Neutrophil (primary cell): Measurements from ENCODE around the gene NEK4.

ENCODE experiments used
- H3K27ac ChIP-seq: fragments of 200-600 bp; sonication (generic); 2 replicates; pipeline ENCODE4 v1.5.1; 2016; ENCODE audit warnings: mild to moderate bottlenecking, moderate library complexity
- H3K27me3 ChIP-seq: fragments of 200-600 bp; sonication (generic); 2 replicates; pipeline ENCODE4 v1.6.0; 2016; ENCODE audit warnings: mild to moderate bottlenecking
- H3K36me3 ChIP-seq: fragments of 200-600 bp; sonication (generic); 2 replicates; pipeline ENCODE4 v1.5.1; 2017
- H3K4me1 ChIP-seq, 2 experiments: fragments of 200-600 bp in 1 of 2; sonication (generic) in 1 of 2; 1 replicate in 1 of 2; 2 replicates in 1 of 2; pipeline versions ENCODE4 v1.5.1 to v1.6.1; 2013 to 2016; ENCODE audit warnings: low read depth in 1 of 2, low read length in 1 of 2, mild to moderate bottlenecking in 1 of 2, moderate library complexity in 1 of 2; ENCODE audit not compliant: control insufficient read depth in 1 of 2, insufficient read depth in 1 of 2
- H3K4me3 ChIP-seq, 2 experiments: fragments of 200-600 bp in 1 of 2; sonication (generic) in 1 of 2; 1 replicate in 1 of 2; 2 replicates in 1 of 2; pipeline ENCODE4 v1.5.1; 2013 to 2016; ENCODE audit warnings: low read depth in 1 of 2, low read length in 1 of 2, mild to moderate bottlenecking in 1 of 2, moderate library complexity in 1 of 2
- H3K9me3 ChIP-seq: fragments of 200-600 bp; sonication (generic); 2 replicates; pipeline ENCODE4 v1.5.1; 2016
- TF ChIP-seq, protein P1 (sequence below): fragments of 200-600 bp; sonication (generic); IDR thresholded peaks from 2 replicates; pipeline ENCODE4 v1.5.1; 2016; ENCODE audit warnings: antibody characterized with exemption

The NEK4 gene

DNA sequence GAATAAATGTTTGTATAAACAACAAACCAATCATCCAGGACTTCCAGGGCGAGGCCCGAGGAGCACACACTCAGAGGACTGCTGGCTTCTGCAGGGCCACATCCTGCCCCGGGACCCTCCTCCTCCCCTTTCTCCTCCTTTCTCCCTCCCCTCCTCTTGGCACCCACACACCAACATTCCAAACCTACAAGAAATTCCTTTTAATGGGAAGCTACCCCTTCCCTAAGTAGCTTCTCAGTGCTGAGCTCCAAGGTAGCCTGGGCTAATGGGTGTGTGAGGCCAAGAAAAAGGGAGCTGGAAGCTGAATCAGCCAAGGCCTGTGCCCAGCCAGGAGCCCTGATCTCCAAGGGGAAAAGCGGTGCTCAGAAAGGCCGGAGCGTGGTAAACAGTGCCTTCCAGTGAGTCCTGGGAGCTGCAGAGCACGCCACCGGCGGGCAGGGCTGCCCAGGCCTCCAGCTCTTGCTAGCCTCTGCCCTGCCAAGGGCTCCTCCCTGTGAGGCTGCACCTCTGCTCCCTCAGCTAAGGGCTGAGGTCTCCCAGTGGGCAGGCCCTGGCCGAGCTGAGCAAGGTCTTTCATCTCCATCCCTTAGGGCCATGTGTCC, 27.7 kb upstream of the NEK4 start:
- Histone ChIP-seq H3K4me1 (no peaks in the 10 kb centered on the region), H3K36me3 (no peaks in the 10 kb centered on the region), H3K27ac (no peak overlapping the region), H3K27me3 (no peaks in the 10 kb centered on the region), H3K4me3 (no peak overlapping the region), H3K9me3 (no peaks in the 10 kb centered on the region)
- TF ChIP-seq, protein P1, sequence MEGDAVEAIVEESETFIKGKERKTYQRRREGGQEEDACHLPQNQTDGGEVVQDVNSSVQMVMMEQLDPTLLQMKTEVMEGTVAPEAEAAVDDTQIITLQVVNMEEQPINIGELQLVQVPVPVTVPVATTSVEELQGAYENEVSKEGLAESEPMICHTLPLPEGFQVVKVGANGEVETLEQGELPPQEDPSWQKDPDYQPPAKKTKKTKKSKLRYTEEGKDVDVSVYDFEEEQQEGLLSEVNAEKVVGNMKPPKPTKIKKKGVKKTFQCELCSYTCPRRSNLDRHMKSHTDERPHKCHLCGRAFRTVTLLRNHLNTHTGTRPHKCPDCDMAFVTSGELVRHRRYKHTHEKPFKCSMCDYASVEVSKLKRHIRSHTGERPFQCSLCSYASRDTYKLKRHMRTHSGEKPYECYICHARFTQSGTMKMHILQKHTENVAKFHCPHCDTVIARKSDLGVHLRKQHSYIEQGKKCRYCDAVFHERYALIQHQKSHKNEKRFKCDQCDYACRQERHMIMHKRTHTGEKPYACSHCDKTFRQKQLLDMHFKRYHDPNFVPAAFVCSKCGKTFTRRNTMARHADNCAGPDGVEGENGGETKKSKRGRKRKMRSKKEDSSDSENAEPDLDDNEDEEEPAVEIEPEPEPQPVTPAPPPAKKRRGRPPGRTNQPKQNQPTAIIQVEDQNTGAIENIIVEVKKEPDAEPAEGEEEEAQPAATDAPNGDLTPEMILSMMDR: no peak

DNA sequence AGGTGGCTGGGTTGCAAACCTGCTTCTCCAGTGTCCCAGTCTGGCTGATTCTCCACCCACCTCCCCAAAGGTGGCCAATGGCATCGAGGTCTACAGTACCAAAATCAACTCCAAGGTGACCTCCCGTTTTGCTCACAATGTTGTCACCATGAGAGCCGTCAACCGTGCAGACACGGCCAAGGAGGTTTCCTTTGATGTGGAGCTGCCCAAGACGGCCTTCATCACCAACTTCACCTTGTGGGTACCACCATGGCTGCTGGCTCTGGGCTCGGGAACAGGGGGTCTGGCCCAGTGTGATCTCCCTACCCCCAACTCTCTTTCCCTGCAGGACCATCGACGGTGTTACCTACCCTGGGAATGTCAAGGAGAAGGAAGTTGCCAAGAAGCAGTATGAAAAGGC, 25.7 kb upstream of the NEK4 start:
- Histone ChIP-seq H3K27me3 (no peaks in the 10 kb centered on the region), H3K4me3 (no peak overlapping the region), H3K9me3 (no peaks in the 10 kb centered on the region), H3K36me3 (no peaks in the 10 kb centered on the region), H3K27ac (no peak overlapping the region), H3K4me1 (no peaks in the 10 kb centered on the region)
- TF ChIP-seq, protein P1: no peak

DNA sequence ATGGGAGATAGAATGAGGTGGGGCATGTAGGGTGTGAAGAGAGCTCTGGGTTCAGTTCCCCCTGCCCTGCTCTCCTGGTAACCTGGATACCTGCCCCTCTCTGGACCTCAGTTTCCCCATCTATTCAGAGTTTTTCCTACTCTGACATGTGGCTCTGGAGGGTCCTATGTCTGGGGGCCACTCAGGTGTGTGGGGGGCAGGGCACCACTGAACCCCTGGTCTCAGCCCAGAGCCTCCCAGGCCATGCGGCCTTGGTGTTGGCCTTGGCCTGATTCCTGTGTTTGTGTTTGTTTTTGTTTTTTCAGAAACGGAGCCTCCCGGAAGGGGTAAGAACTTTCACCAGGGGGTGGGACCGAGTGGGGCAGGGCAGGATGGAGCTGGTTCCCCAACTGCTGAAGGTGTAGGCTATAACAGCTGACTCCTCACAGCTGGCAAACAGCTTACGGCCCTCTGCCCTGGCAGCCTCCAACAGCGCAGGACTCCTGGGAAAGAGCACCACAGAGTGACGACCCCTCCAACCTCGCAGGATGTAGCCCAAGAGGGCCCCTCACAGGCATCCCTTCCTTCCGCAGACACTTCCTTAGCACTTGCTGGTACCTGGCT, 24.7 kb upstream of the NEK4 start:
- Histone ChIP-seq H3K9me3 (no peaks in the 10 kb centered on the region), H3K27ac (no peak overlapping the region), H3K4me3 (no peak overlapping the region), H3K4me1 (no peaks in the 10 kb centered on the region), H3K36me3 (no peaks in the 10 kb centered on the region), H3K27me3 (no peaks in the 10 kb centered on the region)
- TF ChIP-seq, protein P1: no peak

DNA sequence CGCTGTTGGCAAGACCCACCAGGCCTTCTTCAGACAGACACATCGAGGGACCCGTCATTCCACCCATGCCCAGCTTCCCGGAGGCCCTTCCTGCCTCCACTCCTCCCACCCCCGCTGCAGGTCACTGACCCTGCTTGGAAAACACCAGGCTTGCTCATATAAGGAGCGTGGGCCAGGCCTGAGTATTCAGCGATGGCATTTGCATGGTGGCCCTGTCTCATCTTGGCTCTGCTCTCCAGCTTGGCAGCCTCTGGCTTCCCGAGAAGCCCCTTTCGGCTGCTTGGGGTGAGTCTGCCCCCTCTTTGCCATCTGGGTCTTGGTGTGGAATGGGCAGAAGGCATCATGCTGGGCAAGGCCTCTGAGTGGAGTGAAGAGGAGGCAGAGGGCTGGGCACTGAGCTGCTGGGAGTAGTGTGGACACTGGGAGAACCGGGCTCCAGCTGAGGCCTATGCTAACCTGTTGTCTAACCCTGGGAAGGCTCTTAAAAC, 23.9 kb upstream of the NEK4 start, which contains the start of gene ITIH3:
Gene ITIH3, plus strand, starts transcription at position 185 of the 488 bp plus-strand sequence. Its CDS starts 8 bp downstream, at position 193.
- H3K4me3 ChIP-seq: no peak within 1 kb of the TSS
- no peaks in the 10 kb centered on the region for H3K27me3 ChIP-seq
- H3K36me3 ChIP-seq: no peaks in the 10 kb centered on the region
- H3K4me1 ChIP-seq: no peaks in the 10 kb centered on the region
- no peak within 1 kb of the TSS for H3K27ac ChIP-seq
- H3K9me3 ChIP-seq: no peaks in the 10 kb centered on the region
- TF ChIP-seq, protein P1: no peak

DNA sequence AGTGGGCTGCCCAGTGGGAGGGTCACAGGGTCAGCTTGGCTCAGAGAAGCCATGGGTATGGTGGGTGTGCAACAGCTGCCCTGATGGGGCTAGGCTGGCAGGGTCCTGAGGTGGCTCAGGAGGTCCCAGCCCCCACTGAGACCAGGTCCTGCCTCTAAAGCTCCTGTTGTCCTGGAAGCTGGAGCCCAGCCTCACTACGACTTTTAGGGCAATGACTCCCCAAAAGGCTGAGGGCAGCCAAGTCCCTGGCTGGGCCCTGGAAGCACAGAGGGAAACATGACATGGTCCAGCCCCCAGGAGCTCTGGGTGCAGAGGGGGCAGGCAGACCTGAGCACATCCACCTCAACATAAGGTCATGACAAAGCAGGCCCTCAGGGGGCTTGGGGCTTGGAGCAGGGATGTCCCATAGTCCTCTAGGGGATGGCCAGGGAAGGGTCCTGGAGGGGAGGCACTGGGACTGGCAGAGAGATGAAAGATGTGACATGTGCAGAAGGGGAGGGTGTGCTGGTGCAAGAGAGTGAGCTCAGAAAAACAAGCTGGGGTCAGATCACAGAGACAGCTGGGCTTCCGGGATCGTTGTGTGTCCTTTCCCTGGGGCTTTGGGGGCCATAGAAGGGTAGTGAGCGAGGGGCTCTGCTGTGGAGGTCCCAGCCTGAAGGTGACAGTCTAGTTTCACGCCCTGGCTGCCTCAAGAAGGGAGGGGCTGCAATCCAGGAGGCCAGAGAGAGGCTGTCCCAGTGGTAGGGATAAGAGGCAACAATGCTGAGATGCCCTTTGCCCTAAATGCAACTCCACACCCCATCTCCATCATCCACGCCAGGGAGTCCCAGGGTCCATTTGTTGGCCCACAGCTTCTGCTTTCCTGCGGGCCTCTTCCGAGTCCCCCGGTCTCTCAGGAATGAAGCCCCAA, 23.2 kb upstream of the NEK4 start:
- no peaks in the 10 kb centered on the region for H3K36me3 ChIP-seq
- no peaks in the 10 kb centered on the region for H3K27me3 ChIP-seq
- H3K4me1 ChIP-seq: no peaks in the 10 kb centered on the region
- H3K9me3 ChIP-seq: no peaks in the 10 kb centered on the region
- H3K4me3 ChIP-seq: no peak overlapping the region
- TF ChIP-seq, protein P1: no peak
- no peak overlapping the region for H3K27ac ChIP-seq
